ACC112 (cell line): ENCODE data around the gene RAB24.

Source experiments
- H2AFZ ChIP-seq: fragments of 200-600 bp; sonication (generic); one replicate; pipeline ENCODE4 v1.6.0; 2017; ENCODE audit warnings: antibody characterized with exemption, low read length; ENCODE audit not compliant: unreplicated experiment
- H3K27ac ChIP-seq: fragments of 200-600 bp; sonication (generic); 2 replicates; pipeline ENCODE4 v1.5.1; 2014; ENCODE audit warnings: low read depth, mild to moderate bottlenecking, antibody characterized with exemption, low read length, moderate library complexity
- H3K27me3 ChIP-seq: fragments of 200-600 bp; sonication (generic); 2 replicates; pipeline ENCODE4 v1.6.1; 2014; ENCODE audit warnings: mild to moderate bottlenecking, antibody characterized with exemption, low read length, moderate library complexity, mixed read lengths; ENCODE audit not compliant: insufficient read depth
- H3K36me3 ChIP-seq: fragments of 200-600 bp; sonication (generic); 2 replicates; pipeline ENCODE4 v1.6.1; 2016; ENCODE audit warnings: mild to moderate bottlenecking, antibody characterized with exemption, low read length, moderate library complexity, mixed read lengths; ENCODE audit not compliant: insufficient read depth
- H3K4me1 ChIP-seq: fragments of 200-600 bp; sonication (generic); one replicate; pipeline ENCODE4 v1.6.1; 2016; ENCODE audit warnings: low read length, mixed read lengths; ENCODE audit not compliant: insufficient read depth, unreplicated experiment, control insufficient read depth
- H3K4me3 ChIP-seq: fragments of 200-600 bp; sonication (generic); 2 replicates; pipeline ENCODE4 v1.5.1; 2014; ENCODE audit warnings: mild to moderate bottlenecking, low read depth, low read length
- H3K79me2 ChIP-seq: fragments of 200-600 bp; sonication (generic); one replicate; pipeline ENCODE4 v1.6.0; 2016; ENCODE audit warnings: low read length; ENCODE audit not compliant: control insufficient read depth, unreplicated experiment, insufficient read depth

The RAB24 gene

GRCh38 chr5:177303121-177303924 is at the start of gene RAB24, which contains the start of gene PRELID1:
Gene RAB24, minus strand, starts transcription at chr5:177303719. Its CDS starts 431 bp downstream, at chr5:177303288.
Gene PRELID1, plus strand, starts transcription at chr5:177303799. Its CDS starts 187 bp downstream, at chr5:177303986.
- Histone ChIP-seq H3K36me3 (no peaks in the 10 kb centered on the region), H3K27ac (peak within 1 kb of the TSS; percentile 58), H3K4me1 (peaks cover 55% of the 10 kb centered on the region), H3K4me3 (peak within 1 kb of the TSS; percentile 100), H2AFZ (peak within 1 kb of the TSS; percentile 95), H3K27me3 (no peaks in the 10 kb centered on the region), H3K79me2 (peaks cover 47% of the 10 kb centered on the region)

GRCh38 chr5:177353093-177353492 is 49.6 kb upstream of the RAB24 start:
- H3K27ac ChIP-seq: no peak overlapping the region
- H3K36me3 ChIP-seq: no peaks in the 10 kb centered on the region
- no peak overlapping the region for H3K4me3 ChIP-seq
- H3K27me3 ChIP-seq: no peaks in the 10 kb centered on the region
- peaks cover 30% of the 10 kb centered on the region for H3K79me2 ChIP-seq
- H2AFZ ChIP-seq: no peak overlapping the region
- peaks cover 15% of the 10 kb centered on the region for H3K4me1 ChIP-seq

- Histone ChIP-seq H3K27me3 (no peaks in the 10 kb centered on the region), H3K79me2 (peaks cover 44% of the 10 kb centered on the region), H3K4me1 (peaks cover 15% of the 10 kb centered on the region), H2AFZ (peak within 1 kb of the TSS; percentile 95), H3K4me3 (peak within 1 kb of the TSS; percentile 98), H3K36me3 (peaks cover 4% of the 10 kb centered on the region; the same call in 1 of the 2 replicates), H3K27ac (peak within 1 kb of the TSS; percentile 86)
Measured at GRCh38 chr5:177351392-177352329, 48.1 kb upstream of the RAB24 start, which contains the start of gene LMAN2. Gene LMAN2, minus strand, starts transcription at chr5:177351668. Its CDS starts 21 bp downstream, at chr5:177351647.

GRCh38 chr5:177350776-177351391 is 47.4 kb upstream of the RAB24 start:
- Histone ChIP-seq H3K36me3 (peaks cover 4% of the 10 kb centered on the region; the same call in 1 of the 2 replicates), H3K4me1 (peaks cover 15% of the 10 kb centered on the region), H3K4me3 (peak overlapping the region; percentile 98), H3K27me3 (no peaks in the 10 kb centered on the region), H3K79me2 (peaks cover 52% of the 10 kb centered on the region), H3K27ac (peak overlapping the region; percentile 86), H2AFZ (peak overlapping the region; percentile 95)

- H3K27me3 ChIP-seq: no peaks in the 10 kb centered on the region
- H3K4me3 ChIP-seq: peak overlapping the region; percentile 98
- no peak overlapping the region for H3K27ac ChIP-seq
- peaks cover 15% of the 10 kb centered on the region for H3K4me1 ChIP-seq
- no peak overlapping the region for H2AFZ ChIP-seq
- peaks cover 4% of the 10 kb centered on the region; the same call in 1 of the 2 replicates for H3K36me3 ChIP-seq
- H3K79me2 ChIP-seq: peaks cover 59% of the 10 kb centered on the region
Measured at GRCh38 chr5:177349762-177350161, 46.2 kb upstream of the RAB24 start.

GRCh38 chr5:177349362-177349647 is 45.8 kb upstream of the RAB24 start:
- Histone ChIP-seq H3K79me2 (peaks cover 60% of the 10 kb centered on the region), H3K27ac (no peak overlapping the region), H3K4me1 (peaks cover 15% of the 10 kb centered on the region), H3K27me3 (no peaks in the 10 kb centered on the region), H3K36me3 (peaks cover 4% of the 10 kb centered on the region; the same call in 1 of the 2 replicates), H3K4me3 (peak overlapping the region; percentile 98; the same call in 1 of the 2 replicates), H2AFZ (no peak overlapping the region)

- H3K27ac ChIP-seq: no peak overlapping the region
- peaks cover 66% of the 10 kb centered on the region for H3K79me2 ChIP-seq
- no peak overlapping the region for H2AFZ ChIP-seq
- H3K4me3 ChIP-seq: no peak overlapping the region
- peaks cover 15% of the 10 kb centered on the region for H3K4me1 ChIP-seq
- H3K27me3 ChIP-seq: no peaks in the 10 kb centered on the region
- H3K36me3 ChIP-seq: peaks cover 4% of the 10 kb centered on the region; the same call in 1 of the 2 replicates
Measured at GRCh38 chr5:177347699-177348098, 44.2 kb upstream of the RAB24 start.

GRCh38 chr5:177346820-177347219 is 43.3 kb upstream of the RAB24 start:
- no peak overlapping the region for H3K4me3 ChIP-seq
- H3K79me2 ChIP-seq: peaks cover 66% of the 10 kb centered on the region
- no peak overlapping the region for H3K27ac ChIP-seq
- no peaks in the 10 kb centered on the region for H3K27me3 ChIP-seq
- peaks cover 15% of the 10 kb centered on the region for H3K4me1 ChIP-seq
- H2AFZ ChIP-seq: no peak overlapping the region
- H3K36me3 ChIP-seq: peaks cover 4% of the 10 kb centered on the region; the same call in 1 of the 2 replicates

- H3K36me3 ChIP-seq: peaks cover 4% of the 10 kb centered on the region; the same call in 1 of the 2 replicates
- H3K4me1 ChIP-seq: peaks cover 5% of the 10 kb centered on the region
- no peaks in the 10 kb centered on the region for H3K27me3 ChIP-seq
- no peak overlapping the region for H3K27ac ChIP-seq
- H2AFZ ChIP-seq: no peak overlapping the region
- peaks cover 51% of the 10 kb centered on the region for H3K79me2 ChIP-seq
- H3K4me3 ChIP-seq: no peak overlapping the region
Measured at GRCh38 chr5:177344891-177345290, 41.4 kb upstream of the RAB24 start.

GRCh38 chr5:177343777-177344176 is 40.3 kb upstream of the RAB24 start:
- Histone ChIP-seq H3K79me2 (peaks cover 45% of the 10 kb centered on the region), H3K27ac (no peak overlapping the region), H3K27me3 (no peaks in the 10 kb centered on the region), H2AFZ (no peak overlapping the region), H3K4me3 (no peak overlapping the region), H3K36me3 (peaks cover 4% of the 10 kb centered on the region; the same call in 1 of the 2 replicates), H3K4me1 (no peaks in the 10 kb centered on the region)
